Measurements from ENCODE around the gene ALDH1B1.

DNA sequence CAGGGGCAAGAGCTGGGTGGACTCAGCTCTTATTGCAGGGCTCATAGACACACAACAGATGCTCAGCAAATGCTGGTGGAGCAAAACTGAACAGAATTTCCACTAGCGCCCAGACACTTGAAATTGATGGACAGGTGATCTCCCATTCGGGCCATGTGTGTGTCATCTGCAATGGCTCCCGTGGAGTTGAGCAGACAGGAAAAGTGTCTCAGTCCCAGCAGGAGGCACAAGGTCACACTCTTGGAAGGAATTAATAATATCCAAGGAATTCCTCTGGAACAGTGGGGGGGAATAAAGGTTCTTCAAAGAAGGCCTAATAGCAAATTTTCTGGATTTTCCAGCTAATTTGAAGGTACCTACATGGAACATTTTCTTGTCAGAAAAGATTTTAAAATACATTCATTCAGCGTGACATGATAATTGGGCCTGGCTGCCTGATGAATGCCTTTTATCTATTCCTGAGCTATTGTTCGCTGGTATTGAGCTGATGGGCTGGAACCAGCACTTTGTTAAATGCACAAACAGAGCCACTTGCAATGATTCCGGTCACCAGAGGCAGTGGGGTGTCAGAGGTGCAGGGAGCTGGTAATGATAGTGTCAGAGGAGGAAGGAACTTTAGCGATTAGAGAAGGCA is 31.5 kb upstream of the ALDH1B1 start:
- TF ChIP-seq, protein P1, sequence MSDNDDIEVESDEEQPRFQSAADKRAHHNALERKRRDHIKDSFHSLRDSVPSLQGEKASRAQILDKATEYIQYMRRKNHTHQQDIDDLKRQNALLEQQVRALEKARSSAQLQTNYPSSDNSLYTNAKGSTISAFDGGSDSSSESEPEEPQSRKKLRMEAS (IDR thresholded peaks at IDR 0.05; ENCODE audit: low read depth, low read length): no peak
- TF ChIP-seq, protein P2, sequence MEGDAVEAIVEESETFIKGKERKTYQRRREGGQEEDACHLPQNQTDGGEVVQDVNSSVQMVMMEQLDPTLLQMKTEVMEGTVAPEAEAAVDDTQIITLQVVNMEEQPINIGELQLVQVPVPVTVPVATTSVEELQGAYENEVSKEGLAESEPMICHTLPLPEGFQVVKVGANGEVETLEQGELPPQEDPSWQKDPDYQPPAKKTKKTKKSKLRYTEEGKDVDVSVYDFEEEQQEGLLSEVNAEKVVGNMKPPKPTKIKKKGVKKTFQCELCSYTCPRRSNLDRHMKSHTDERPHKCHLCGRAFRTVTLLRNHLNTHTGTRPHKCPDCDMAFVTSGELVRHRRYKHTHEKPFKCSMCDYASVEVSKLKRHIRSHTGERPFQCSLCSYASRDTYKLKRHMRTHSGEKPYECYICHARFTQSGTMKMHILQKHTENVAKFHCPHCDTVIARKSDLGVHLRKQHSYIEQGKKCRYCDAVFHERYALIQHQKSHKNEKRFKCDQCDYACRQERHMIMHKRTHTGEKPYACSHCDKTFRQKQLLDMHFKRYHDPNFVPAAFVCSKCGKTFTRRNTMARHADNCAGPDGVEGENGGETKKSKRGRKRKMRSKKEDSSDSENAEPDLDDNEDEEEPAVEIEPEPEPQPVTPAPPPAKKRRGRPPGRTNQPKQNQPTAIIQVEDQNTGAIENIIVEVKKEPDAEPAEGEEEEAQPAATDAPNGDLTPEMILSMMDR (IDR thresholded peaks at IDR 0.05; ENCODE audit: low read depth, low read length): no peak
- TF ChIP-seq POLR2A (IDR thresholded peaks at IDR 0.05; ENCODE audit: extremely low read depth, insufficient read length): no peak
- no peak for TF ChIP-seq MYC (IDR thresholded peaks at IDR 0.05; ENCODE audit: low read depth, low read length)
